Ammon's horn (tissue), 1 donor: ENCODE measurements around the gene ZNF775.

Source experiments
- DNase-seq: peaks from one replicate; pipeline ENCODE4 v3.0.0-alpha.2; 2016; ENCODE audit warnings: low spot score

ZNF775 gene

DNA sequence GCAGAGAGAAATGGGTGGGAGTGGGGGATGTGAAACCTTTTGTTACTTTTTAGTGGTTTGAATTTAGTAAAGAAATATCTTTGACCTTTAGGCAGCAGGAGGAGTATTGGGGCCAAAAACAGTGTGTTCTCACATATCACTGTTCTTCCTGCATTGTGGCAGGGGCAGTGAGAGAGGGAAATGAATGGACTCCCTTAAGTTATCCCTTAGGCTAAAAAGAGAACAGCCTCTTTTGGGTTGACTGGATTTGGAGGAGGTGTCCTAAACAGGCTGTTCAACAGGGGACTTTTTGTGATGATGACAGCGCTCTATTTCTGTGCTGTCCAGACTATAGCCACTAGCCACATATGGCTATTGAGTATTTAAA is 22.3 kb downstream of the ZNF775 start:
- no peak for DNase-seq

DNA sequence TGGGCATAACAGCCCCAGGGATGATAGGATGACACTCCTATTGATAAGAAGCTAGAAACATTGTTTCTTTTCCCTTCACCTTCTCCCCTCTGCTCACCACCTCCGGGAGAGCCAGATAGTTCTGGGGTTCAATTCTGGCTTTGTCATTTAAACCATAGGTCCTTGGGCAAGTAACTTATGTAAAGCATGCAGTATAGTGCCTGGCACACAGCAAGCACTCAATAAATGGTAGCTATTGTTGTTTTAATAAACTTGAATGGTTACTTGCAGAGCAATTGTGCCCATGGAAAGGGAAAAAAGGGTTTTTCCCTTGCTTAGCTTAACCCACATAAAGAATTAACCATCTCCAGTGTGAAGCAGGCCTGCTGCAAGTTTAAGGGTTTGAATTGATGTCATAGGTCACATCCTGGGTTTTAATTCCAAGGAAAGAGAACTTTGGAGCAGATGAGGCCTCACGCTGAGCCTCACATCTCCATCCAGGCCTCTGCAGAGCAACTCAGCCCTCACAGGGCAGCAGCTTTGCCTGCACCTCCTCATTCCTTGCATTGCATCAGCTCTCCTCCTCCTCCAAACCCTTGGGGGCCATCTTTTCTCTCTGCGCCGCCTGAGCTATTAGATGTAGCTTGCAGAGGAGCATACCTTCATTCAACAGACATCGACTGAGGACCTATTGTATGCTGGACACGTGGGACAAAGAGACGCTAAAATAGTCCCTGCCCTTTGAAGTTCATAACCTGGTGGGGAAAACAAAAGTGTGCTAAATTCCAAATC is 22.9 kb downstream of the ZNF775 start:
- DNase-seq, result no peak

DNA sequence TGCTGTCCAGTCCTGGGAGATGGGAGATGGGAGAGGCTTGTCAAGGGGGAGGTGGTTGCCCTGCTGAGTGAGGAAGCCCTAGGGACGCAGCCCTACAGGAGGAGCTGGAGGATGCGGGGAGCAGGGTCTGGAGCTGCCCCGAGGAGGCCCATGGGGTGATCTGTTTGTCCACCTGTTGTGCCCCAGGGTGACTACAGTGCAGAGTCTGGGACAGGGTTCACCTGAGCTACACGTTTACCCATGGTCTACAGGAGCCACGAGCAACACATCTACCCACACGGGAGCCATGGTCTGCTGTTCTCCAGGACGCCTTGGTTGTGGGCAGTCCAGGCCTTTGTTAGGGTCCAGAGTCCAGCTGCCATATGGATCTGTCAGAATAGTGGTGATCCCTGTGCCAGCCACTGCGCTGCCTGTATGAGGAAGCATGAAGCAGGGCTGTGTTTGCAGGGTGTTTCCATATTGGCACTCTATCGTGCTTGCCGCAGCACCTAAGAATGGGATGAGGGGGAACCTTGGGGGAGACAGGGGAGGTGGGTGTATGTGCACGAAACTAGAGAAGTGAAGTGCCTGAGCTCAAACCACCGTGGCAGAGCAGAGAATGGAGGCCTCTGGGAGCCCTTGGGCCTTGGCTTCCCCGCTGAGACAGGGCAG is 23.7 kb downstream of the ZNF775 start:
- DNase-seq, result no peak

DNA sequence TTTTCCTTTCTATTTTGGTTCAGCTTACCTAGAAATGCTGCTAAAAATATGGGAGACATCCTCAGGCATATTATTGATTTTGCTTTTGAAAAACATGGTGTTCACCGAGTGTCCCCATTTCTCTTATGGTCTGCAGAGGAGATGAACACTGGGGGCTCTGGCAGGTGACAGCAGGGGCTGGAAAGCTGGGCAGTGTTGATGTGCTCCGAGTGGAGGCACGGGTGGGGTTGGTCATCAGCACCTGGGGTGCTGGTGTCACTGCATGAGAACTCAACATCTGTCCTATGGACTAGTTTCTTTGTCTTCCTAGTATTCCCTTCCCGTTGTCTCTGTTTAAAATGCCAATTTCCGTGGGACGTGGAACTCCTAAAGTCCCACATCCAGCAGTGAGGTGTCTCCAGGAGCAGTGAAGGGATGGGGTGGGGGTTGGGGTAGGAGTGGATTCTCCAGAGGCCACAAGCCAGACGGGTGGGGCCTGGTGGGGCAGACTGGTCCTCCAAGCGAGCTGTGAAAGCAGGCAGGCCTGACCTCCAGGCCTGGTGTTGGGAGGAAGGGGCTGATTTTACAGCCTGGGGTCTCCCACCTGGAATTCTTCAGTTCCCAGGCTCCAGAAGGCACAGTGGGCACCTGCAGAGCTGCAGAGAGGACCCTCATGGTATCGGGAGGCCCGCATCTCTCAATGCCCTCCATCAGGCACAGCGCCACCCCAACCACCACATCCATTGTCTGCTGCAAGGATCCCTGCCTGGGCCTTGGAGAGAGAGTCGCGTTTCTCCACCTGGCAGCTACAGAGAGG is 24.4 kb downstream of the ZNF775 start:
- DNase-seq, result no peak

DNA sequence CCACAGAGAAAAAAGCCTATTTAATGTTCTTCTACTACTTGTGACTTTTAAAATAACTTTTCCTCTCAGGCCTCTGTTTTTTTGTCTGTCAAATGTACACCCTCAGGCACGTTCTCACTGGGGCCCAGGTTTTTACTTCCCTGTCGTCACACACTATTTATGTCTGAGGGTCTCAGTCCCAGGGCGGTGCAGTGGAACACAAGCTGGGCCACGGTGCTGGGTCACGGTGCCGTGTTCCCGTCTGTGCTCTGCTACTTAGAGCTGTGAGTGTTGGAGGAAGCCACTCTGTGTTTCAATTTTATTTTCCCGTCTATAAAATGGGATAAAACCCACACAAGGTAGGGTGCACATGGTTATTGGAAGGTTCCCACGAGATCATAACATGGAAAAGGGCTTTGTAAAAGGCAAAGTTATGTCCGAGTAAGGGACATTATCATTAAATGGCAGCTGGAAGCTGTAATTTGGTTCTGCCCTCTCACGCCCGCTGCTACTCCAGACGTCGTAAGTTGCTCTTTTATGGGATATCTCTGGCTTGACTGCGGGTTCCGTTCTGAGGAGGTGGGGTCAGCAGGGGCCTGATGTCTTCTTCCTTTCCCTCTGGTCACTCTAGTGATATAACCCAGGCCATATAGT is 25.2 kb downstream of the ZNF775 start:
- DNase-seq, result no peak

DNA sequence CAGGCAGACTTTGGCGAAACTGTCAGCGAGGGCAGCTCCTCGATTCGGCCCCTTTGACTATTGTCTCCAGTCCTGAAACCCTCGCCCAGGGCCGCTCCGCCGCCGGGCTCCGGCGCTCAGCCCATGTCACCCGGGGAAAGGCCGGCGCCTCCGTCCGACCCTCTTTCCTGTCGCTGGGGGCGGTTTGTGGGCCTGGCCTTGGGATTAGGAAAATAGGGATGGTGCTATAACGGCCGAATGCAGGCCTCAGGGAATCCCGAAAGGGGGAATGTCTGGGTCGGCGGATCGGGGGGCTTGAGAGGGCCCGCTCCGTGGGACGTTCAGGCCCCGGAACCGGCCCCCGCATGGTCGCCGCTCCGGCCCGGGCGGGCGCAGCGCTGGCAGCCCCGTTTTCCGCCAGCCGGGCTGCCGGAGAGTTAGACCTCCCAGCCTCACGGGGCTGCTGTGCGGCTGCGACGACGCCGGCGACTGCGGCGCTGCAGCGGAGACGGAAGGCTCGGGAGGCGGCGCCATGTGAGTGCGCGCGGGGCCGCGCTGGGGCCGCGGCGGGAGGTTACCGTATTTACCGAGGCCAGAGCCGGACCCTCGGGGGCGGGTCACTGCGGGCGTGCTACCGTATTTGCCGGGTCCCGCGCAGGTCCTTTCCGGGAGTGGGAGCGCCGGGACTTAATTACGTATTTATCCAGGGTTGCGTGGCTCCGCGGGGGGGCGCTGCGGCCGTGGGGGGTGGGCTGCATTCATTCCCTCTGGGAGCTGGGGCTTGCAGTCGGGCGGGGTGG is 25.9 kb downstream of the ZNF775 start:
- peak; percentile 91 for DNase-seq

DNA sequence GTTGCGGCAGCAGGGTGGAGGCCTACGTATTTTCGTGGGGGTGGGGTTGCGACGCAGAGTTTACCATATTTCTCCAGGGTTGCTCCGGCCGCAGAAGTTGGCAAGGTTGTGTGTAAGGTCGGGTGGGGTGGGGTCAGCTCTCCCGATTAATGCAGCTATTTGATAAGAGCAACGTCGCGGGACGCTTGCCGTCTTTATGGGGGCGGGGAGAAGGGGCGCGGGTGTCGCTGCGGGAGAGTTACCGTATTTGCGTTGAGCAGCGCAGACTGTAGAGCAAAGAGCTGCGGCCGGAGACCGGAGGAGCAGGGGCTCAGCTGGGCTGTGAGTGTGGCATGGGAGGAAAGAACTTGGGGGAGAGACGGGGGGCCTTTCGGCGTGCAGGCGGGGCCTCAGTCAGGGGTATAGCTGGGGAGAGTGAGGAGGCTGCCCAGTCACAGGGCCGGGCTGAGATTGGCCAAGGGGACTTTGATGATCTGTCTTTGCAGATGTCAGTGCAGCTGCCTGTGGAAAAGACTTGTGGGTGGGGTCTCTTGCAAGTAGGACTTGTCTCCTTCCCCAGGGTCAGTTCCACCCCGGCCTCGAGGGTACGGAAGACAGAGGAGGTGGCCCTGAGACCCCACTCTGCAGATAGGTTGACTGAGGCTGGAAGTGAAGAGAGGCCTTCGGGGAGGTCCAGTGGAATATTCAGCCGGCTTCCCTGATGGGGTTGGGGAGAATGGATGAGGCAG is 26.6 kb downstream of the ZNF775 start:
- peak; percentile 57 for DNase-seq

DNA sequence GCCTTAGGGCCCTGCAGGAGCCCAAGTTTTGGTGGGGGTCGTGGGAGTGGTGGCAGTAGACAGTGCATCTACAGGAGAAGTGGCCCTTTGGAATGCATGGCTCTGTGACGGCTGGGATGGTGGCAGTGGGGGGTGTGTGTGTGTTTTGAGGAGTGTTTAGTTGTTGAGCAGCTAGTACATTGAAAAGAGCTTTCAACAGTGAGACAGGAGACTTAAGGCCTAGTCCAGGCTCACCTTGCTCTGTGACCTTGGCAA is 27.1 kb downstream of the ZNF775 start:
- DNase-seq, result no peak

DNA sequence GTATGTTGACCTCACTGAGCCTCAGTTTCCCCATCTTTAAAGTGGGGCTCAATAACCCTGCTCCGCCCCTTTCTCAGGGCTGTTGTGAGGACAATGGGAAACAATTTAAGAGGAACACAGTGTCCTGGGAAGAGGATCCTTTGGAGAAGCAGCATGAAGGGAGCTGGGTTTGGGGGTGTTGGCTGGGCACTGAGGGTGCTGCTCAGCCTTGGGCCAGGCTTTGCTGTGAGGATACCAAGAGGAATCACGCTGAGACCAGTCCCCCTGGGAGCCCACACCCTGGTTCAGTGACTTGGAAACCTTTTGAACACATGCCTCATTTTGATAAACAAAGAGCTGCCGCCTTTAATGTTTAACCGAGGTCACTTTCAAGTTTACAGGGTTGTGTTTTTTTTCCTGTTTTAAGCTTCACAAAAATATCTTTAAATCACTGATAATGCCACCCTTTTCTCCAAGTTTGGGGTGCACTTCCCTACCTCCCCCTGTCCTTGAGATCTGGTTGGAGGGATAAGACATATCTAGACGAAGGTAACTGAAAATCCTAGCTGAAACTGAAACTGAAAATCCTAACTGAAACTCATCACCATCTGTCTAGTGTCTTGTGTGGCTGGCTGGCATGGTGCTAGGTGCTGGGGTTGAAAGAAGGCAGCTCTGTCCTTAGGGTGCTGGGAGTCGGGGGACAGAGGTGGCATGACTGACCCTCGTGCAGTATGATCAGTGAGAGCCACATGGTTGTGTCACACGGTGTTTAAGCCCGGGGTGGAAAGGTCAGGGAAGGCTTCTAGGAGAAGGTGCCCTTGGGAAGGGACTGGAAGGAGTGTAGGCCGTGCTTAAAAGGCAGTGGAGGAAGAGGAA is 27.7 kb downstream of the ZNF775 start:
- DNase-seq, result no peak

DNA sequence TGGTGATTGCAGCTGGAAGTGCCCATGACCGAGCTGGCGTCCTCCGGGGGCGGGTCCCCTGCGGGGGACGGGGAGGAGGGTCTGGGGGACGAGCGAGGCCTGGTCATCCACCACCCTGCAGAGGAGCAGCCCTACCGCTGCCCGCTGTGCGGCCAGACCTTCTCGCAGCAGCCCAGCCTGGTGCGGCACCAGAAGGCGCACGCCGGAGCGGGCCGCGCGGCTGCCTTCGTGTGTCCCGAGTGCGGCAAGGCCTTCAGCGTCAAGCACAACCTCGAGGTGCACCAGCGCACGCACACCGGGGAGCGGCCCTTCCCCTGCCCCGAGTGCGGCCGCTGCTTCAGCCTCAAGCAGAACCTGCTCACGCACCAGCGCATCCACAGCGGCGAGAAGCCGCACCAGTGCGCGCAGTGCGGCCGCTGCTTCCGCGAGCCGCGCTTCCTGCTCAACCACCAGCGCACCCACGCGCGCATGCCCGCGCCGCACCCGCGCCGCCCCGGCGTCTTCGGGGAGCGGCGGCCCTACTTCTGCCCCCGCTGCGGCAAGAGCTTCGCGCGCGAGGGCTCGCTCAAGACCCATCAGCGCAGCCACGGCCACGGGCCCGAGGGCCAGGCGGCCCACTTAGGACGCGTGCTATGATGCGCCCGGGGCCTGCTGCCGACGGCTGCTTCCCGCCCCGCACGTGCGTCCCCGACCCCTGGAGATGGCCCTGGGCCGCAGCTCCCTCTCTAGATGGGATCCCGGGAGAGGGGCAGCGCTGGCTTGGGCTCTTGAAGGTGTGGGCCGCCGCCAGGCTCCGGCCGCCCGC is 28.7 kb downstream of the ZNF775 start:
- DNase-seq, result no peak

DNA sequence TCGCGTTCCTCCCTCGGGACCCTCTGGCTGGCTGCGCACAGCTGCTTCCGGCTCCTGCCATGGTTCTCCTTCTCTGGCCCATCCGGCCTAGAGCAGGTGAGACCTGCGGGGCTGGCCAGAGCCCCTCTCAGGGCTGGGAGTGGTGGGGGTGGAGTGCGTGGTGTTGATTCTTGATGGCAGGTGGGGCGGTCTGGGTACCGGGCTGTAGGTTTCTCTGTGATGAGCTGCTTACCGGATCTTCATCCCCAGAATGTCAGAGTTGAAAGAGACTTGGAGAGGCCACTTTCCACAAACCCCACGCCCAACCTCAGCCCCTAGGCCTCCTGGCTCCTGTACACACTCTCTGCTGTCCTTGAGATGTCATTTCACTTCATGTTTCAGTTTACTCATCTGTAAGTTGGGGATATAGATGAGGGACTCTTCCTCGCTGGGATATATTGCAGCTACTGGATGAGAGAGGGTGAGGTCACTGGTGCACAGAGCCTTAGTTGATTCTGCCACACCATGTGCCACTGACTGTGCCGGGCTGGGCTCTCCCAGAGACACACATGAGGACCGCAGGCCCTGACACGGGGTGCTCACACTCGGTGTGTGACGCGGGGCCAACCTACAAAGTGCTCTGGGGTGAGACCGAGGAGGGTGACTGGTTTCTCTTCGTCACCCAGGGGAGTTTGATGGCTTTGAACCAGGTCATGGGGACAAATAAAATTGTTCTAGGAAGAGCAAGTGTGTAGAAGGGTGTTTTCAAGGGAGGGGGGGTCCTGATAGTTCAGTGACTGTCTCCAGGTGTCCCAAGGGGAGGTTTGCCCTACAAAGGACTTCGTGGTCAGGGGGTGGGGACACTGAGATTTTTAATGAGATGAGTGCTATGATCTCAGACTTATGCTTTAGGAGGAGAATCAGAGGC is 29.5 kb downstream of the ZNF775 start:
- no peak for DNase-seq

DNA sequence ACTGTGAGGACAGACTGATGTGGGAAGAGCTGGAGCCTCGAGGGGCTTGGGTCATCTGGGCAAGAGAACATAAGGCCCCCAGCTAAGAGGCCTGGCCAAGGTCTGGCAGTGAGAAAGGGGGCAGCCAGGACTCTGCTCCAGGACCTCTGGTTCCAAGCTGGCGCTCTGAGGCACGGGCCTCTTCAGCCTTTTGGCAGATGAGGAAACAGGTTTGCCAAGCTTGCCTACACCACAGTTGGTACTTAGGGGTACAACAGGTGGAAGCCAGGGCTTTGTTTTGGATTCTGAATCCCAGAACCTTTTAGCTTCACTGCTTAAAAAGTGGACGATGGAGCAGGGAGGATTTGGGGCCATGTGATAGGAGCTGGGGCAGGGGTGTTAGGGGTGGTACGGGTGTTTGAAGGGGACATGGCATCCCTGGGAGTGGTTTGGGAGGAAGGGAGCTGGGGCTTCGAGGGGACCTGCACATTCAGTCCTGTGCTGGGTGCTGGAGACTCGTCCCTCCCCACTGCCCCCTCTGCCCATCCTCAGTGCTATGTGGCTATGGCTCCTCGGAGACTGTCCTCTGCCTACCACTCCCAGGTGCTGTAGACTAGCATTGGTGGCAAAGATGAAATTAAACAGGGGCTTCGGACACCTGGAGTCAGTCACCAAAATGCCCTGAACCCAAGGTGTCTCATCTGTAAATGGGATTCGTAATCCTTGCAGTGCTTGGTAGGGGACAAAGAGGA is 30.3 kb downstream of the ZNF775 start:
- DNase-seq, result no peak

DNA sequence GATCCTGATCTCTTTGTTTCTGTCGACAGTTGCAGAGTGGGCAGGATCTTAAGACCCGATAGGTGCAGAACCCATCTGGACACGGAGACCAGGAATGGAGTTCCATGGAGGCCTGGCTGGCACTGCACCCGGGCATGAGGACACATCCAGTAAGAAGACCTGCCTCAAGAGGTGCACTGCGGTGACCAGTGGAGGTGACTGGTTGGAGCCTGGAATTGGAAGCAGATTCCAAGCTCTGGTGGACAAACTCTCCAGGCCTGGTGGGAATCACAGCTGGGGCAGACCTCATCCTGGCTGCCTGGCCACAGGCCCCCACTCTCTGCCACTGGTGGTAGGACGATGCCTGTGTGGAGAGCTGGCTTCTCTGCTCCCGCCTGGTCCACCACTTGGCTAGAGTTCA is 31.0 kb downstream of the ZNF775 start:
- DNase-seq, result no peak

DNA sequence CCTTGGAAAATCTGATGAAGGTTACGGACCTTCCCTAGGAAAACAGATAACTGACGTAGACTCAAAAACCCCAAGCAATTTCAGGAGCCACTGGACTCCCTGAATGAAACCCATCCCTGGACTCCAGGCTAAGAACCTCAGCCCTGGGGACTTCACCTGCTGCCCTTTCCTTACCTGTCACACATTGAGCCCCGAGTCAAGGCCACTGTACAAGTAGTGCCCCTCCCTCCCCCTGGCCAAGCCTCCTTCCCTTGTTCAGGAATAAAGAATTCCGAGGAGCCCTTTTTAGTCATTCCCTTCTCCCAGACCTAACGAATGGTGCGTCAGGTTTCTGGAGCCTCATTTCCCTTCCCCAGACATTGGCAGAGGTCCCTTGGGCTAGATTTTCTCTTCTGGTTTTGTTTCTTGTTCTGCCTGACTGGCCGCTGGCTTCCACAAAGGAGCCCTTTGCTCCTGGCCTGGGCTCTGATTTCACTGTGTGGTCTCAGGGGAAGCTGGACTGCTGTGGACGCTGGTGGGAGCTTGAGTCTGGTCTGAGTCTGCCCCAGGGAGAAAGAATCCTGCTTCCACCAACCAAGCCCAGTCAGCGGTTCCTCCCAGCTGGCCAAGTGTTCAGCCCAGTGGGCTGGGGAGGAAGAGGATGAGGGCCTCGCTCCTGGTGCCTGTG is 31.7 kb downstream of the ZNF775 start:
- DNase-seq, result no peak

DNA sequence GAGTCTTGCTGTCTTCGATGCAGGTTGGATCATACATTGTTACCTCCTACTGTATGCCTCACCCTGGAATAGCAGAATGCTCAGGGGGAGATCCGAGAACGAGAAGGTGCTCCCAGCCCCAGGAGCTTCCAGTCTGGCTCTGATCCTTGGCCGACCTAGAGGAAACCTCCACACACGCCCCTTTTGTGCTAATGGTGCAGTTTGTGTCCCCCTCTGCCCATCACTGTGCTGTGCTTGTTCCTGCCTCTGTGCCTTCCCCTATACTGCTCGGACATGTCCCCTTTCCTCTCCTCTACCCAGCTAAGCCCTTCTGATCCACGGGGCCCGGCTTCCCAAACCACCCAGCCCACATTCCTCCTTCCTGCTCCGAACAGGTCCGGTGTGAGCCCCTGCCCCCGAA is 32.5 kb downstream of the ZNF775 start:
- no peak for DNase-seq

DNA sequence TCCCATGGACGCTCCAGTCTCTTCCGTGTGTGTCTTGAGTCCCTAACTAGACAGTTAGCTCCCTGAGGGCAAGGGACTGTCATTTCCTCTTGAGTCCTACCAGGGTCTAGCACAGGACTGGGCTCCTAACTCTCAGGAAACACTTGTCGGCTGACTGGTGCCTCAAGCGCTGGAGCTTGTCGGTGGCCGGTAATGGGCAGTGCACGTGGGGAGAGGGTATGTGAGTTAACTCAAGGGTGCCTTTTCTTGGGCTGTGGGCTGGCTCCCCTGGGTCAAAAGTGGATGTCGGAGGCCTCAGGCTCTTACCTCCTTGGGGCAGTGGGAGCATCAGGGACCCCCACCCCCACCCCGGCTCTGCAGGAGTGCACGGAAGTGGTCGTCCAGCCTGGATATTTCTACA is 32.9 kb downstream of the ZNF775 start:
- DNase-seq, result no peak
